Colon (tissue), 2 donors: ENCODE measurements around the gene PID1.
"Not testable (repeated sequence)": the region's sequence is repeated elsewhere in the genome, so short reads cannot be mapped to it uniquely, and the experiment has no call there.

ENCODE experiments used
- FAIRE-seq: peaks from 2 replicates; lab custom pipeline; 2012; peaks lifted over from hg19 to GRCh38; lab: Jason Lieb, UNC
- donor health status: control.
- donor health status: control.

The PID1 gene

GRCh38 chr2:229212241-229212640 lies 58.8 kb downstream of the PID1 start:
- FAIRE-seq = no peak

GRCh38 chr2:229210641-229211040 lies 60.4 kb downstream of the PID1 start:
- no peak for FAIRE-seq

- FAIRE-seq = no peak
These were observed 64.5 kb downstream of the PID1 start for GRCh38 chr2:229206548-229206947.

GRCh38 chr2:229205704-229206103 lies 65.4 kb downstream of the PID1 start:
- no peak for FAIRE-seq

GRCh38 chr2:229202646-229203045 lies 68.4 kb downstream of the PID1 start:
- no peak for FAIRE-seq

GRCh38 chr2:229201521-229201920 lies 69.6 kb downstream of the PID1 start:
- no peak for FAIRE-seq

GRCh38 chr2:229199267-229199666 lies 71.8 kb downstream of the PID1 start:
- no peak for FAIRE-seq

GRCh38 chr2:229196448-229196847 lies 74.6 kb downstream of the PID1 start:
- FAIRE-seq = no peak

GRCh38 chr2:229195346-229195947 lies 75.6 kb downstream of the PID1 start:
- FAIRE-seq = no peak

GRCh38 chr2:229193281-229193680 lies 77.8 kb downstream of the PID1 start:
- FAIRE-seq = no peak

GRCh38 chr2:229191413-229191812 lies 79.7 kb downstream of the PID1 start:
- no peak for FAIRE-seq

- FAIRE-seq = not testable (repeated sequence)
These were observed 84.0 kb downstream of the PID1 start for GRCh38 chr2:229187123-229187522.

- no peak for FAIRE-seq
These were observed 89.4 kb downstream of the PID1 start for GRCh38 chr2:229181641-229182040.

GRCh38 chr2:229180658-229181057 lies 90.4 kb downstream of the PID1 start:
- FAIRE-seq = no peak

GRCh38 chr2:229179628-229180027 lies 91.5 kb downstream of the PID1 start:
- FAIRE-seq = no peak

GRCh38 chr2:229178706-229179105 lies 92.4 kb downstream of the PID1 start:
- FAIRE-seq = no peak

- FAIRE-seq = no peak
These were observed 93.0 kb downstream of the PID1 start for GRCh38 chr2:229178117-229178516.

- FAIRE-seq = no peak
These were observed 95.0 kb downstream of the PID1 start for GRCh38 chr2:229176136-229176535.

GRCh38 chr2:229175497-229175863 lies 95.6 kb downstream of the PID1 start:
- no peak for FAIRE-seq

- no peak for FAIRE-seq
These were observed 96.1 kb downstream of the PID1 start for GRCh38 chr2:229174794-229175496.

- FAIRE-seq = no peak
These were observed 97.2 kb downstream of the PID1 start for GRCh38 chr2:229173825-229174359.

- no peak for FAIRE-seq
These were observed 100.2 kb downstream of the PID1 start for GRCh38 chr2:229170916-229171315.

GRCh38 chr2:229170171-229170570 lies 100.9 kb downstream of the PID1 start:
- FAIRE-seq = no peak

- FAIRE-seq = no peak
These were observed 101.3 kb downstream of the PID1 start for GRCh38 chr2:229169751-229170150.
